HG02759 (cell line): ENCODE results near the gene PELI2.

ENCODE experiments used
- ATAC-seq: cut with Tn5 transposase; IDR thresholded peaks from one replicate; pipeline ENCODE4 v1.9.1; 2021; ENCODE audit warnings: mild to moderate bottlenecking, moderate library complexity; ENCODE audit not compliant: unreplicated experiment

PELI2 gene

DNA sequence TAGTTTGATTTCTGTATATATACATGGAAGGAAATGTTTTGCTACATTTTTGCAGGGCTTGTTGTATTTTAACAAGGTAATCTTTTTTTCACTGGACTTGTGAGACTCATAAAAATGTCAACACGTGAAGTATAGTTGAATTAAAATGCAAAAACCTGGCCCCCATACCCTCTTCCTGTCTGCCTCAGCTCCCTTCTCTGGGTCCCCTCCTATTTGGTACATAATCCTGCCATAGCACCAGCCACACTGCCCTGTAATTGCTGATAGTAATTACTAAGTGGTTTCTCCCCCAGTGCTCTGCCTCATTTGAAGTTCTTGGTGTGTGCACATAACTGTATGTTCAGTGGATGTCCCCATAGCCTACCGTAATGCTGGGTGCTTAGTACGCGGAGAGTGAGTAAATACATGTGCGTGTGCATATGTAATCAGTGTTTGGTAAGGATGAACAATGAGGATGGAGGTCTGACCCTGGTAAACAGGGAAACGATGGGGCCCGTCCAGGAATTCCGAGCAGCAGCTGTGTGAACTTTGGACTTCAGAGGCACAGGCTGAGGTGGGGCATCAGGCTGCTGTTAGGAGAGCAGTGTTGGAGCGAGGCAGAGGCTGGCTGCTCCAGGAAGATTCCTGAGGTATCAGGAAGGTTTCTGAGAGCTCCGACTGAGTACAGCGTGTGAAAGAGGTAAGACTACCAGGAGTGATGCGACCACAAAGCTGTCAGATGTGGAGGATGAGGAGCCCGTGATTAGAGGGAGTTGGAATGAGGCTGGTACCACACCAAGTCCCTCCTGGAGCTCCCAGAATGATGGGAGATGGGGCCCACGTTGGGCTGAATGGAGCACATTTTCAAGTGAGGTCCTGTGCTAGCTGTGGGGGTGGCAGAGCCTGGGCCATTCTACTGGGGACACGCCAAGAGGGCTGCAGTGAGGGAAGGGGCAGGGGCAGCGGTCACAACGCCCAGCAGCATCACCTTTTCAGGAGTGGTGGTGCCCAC is 106.8 kb downstream of the PELI2 start:
- ATAC-seq: no peak

DNA sequence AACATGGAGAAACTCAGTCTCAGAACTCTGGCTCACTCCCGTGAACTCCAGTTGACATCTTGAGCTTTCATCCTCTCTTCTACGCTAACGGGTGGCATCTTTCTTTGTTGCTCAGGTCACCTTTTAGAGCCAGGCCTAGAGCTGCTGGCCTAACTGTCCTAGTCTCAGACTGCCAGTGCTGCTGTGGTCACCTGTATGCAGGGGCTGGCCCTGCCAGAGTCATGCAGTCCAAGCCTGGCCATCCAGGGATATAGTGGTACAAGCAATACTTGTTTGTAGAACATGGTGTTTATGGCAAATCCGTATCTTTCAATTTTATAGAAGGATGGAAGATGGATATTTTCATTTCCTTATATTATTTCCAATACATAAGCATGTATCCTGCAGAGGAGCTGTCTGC is 117.2 kb downstream of the PELI2 start:
- ATAC-seq: no peak

DNA sequence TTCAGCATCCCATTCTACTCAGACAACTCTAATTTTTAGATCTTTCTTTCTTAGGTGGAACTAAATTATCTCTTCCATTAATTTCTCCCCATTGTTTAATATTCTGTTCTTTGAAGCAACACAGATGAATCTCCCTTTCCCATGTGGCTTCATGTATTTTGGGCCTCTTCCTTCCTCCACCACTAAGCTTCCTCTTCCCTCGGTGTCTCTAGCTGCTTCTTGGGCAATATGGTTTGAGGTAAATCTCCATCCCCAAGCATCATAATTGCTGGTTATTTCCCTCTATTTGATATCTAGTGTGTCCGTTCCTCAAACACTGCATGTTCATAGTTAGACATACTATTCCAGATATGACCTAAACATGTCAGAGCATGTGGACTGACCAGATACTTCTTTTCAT is 119.2 kb downstream of the PELI2 start:
- no peak for ATAC-seq

DNA sequence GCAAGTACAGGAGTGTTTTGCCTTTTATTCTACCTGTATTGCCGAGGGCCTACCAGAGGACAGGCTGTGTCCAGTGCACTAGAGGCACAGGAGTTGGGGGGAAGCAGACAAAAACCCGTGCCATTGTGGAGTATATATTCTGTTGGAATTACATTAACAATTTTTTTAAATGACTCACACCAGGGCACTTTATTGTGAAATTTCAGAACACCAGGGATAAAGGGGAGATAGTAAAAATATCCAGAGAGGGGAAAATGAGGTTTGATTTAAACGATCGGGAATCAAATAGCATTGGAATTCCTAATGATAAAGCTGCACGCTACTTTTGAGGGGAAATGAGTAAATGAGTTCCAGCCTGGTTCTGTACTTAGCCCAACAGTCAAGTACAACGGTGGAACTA is 123.2 kb downstream of the PELI2 start:
- ATAC-seq: no peak

DNA sequence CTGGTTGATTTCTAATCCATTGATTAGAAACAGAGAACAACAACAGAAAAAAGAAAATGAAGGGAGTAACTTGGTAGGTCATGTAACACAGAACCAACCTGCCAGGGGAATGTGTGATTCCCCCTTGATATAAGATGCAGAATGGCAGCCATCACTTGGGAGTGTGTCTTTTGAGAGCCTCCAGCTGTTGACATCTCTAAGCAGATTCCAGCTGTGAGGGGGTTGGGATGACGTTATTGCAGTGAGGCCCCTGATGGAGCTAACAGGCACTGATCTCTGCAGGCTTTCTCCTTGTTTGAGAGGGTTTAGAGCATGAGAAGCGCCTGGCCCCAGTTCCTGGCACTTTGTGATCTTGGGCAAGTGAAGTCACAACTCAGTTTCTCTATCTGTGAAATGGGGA is 124.9 kb downstream of the PELI2 start:
- no peak for ATAC-seq

DNA sequence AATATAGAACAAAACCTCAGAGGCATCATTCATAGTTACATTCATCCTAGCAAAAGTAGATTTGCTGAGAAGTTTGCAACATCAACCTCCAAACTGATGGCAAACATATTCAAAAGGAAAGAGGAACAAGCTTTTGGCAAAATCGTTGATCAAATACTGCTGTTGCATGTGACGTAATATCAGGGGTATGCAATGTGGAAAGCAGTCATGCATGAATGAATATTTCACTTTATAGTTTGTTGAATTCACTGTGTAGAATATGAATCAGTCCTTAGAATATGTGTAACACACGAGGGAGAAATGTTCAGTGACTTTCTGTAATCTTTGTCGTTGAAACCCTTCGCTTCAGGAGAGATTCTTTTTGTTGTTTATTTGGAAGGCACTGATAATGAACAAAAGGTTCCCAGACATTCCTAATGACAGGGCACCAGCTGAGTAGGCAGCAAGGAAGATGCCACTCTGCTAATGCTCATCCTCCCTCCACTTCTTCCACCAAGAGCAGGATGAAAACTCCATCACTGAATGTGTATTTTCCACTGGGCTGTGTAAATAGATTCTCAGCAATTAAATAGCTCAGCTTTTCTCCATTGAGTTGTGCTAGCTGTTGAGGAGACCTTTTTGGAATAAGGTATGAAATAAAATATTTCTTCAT is 126.1 kb downstream of the PELI2 start:
- no peak for ATAC-seq

DNA sequence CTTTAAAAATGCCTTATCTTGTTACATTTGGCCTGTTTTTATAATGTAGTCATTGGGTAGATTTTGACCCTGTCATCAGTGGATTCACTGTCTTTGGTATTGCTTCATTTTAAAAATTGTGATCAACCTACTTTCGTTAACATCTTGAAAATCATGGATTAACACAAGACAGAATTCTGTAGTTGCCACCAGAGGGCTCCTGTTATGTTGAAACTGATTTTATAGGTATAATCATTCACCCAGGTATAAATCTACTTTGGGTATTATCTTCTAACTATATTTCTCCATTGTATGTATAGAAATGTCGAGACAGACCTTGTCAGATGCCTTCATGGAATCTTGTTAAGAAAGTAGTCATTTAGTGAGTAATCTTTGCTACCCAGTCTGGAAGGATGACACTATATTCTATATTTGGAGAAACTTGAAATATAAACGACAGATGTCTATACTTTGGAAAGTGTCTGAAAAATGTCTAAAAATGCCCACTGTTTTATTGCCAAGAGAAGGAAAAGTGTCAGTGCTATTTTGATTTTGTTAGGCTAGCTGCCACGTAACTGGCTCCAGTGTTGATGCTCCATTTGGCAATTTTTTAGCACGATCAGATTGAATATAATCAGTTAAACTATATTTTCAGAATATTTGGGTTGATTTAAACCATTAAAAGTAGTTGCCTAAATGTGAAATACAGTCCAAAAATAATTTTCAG is 129.4 kb downstream of the PELI2 start:
- no peak for ATAC-seq

DNA sequence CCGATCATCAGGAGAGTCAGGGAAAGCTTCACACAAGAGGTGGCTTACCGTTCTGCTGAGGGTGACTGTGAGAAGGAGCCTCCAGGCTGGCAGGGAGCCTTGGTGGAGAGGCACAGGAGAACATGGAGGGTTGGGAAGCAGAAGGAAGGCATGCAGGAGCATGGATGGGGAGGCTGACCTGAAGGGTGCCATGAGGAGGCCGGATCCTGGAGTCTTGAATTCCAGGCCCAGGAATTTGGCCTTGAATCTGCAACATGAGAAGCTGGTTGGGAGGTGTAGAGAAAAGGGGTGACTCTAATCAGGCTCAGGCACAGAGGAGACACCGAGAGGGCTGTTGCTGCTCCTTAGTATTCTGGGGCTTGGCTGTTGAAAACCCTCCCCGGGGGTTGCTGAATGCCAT is 130.2 kb downstream of the PELI2 start:
- ATAC-seq: no peak

DNA sequence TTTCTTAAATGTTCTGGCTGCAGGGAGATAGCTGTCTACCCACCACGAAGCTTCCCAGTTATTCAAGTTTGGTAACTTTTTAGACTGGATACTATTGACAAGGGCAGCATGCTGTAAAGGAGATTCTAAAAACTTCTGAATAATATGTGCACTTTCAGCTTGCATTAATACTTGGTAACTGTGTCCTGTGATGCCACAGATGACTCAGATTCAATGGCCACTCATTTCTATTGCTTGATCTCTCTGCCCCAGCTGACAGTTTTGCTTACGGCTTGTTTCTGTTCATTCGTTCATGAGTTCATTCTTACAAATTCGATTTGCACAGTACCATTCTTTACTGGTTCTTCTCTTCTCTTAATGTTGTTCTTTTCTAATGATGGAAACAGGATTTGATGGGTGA is 142.8 kb downstream of the PELI2 start:
- ATAC-seq: no peak

DNA sequence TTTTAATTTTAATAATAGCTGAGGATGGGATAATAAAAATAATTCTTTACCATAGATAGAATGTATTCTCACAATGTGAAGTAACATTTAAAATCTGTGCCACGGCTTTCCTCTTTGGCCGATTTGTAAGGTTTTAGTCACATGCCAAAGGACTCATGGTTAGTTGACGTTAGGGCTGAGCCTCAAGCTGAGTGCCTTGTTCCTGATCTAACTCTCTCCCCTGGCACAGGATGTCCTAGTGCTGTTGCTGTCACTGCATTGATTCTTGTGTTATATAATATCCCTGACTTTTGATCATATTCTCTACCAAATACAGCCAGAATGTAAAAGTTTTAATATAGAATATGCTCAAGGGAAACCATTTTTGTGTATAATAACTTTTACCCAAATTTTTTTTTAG is 144.3 kb downstream of the PELI2 start:
- ATAC-seq: no peak

DNA sequence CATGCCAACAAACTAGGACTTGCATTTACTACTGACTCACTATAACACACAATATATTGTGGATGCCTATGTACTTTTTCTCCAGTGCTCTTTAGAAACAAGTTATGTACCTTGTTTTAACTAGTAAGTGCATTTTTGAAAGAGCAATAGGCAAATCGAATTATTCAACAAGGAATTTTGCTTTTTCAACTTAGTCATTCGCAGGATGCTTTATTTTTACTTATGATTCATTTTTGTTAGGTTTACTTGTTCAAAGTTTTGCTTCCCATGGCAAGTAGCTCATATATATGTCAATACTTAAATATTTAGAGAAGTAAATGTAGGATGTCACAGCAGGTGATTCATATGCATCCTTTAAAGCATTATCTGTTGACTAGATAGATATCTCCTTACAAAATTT is 149.8 kb downstream of the PELI2 start:
- no peak for ATAC-seq

DNA sequence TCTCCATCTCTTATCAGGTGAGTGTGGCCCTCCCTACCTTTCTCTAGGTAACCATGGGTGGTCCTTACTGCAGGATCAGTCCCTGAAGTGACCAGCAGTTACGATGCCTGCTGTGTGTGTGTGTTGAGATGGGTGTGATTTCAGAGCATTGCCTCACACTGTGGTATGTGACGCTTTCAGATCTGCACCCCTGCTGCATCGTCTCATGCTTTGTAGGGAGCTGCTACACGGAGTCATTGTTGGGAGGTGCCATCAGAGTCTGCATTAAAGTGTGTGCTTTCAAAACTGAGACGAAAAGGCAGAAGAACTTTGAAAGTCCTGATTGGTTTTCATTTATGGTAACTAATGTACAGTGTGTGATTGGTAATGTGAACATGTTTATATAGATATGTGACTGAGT is 150.5 kb downstream of the PELI2 start:
- ATAC-seq: no peak

DNA sequence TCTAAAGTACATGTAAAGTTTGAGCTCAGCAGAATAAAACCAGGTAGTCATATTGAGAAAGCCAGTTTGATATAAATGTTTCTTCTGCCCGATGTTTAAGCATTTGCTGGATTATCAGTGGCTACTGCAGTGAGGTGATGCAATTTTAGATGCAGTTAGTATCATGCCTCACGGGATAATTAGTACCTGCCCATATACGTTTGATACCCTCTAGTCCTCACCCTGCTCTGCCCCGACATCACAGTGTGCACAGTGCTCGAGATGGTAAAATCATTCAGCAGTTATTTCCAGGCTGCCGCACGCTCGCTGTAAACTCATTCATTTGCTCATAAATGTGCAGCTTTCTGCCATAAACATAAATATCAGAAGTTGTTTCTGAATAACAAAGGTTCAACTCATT is 152.7 kb downstream of the PELI2 start:
- no peak for ATAC-seq

DNA sequence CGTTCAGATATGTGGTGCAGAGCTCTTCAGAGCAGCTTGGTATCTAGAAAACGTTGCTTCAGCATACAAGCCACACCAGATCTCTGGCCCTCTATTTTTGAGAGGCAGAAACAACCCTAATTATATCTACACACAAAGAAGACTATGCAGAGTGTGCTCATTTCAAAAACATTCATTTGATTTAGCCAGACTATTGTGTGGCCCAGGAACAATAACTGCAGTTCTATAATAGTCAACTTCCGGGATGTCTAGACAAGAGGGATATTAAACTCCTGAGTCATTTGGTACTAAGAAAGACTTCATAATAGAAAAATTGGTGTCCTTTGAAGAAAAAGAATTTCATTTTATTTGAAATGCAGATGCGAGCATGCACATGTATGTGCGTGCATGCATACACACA is 153.8 kb downstream of the PELI2 start:
- ATAC-seq: no peak

DNA sequence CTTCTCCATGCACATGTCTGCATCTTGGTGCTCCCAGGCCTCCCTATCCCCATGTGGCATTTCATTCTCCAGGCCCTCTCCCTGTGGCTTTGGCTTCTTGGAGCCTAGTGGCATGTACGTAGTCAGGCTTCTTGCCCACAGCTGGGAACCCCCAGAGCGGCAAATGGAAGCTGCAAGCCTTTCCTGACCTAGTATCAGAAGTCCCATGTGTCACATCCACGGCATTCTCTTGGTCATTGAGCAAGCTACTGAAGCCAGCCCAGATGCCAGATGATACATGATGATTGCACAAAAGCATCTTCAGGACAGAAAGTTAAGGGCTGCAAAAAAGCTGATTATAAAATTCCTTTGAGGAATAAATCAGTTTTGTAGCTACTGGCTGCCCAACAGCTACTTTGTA is 154.9 kb downstream of the PELI2 start:
- no peak for ATAC-seq

DNA sequence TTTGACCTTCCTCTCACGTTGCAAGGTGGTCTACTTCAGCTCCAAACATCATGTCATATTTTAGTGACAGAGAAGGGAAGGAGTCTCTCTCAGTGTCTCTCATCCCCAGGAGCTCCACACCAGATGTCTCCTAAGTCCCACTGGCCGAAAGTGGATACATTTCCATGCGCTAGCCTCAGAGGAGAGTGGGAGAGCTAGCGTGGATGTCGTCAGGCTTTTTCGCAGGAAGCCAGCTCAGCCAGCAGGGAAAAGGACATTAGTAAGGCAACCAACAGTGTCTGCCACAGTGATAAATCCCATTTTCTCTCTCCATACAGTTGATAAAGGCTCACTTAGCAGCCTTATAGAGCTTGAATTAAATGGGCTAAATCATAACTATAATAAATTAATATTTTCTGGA is 155.7 kb downstream of the PELI2 start:
- no peak for ATAC-seq

DNA sequence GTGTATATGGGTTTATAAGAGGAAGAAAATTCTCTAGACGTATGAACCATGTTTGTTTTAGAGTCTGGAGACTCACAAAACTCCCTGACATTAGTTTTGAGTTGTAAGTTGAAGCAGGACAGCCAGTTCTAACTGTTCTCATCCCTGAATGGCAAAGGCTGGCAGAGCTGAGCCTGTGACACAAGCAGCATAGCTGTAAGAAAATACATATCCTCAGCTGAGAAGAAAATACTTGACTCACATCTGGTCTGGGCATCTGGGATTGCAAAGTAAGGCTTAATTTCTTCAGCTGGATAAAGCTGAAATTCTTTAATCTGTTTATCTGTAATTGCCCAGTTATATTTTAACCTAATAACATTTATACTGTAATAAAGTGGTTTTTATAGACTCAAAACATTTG is 156.3 kb downstream of the PELI2 start:
- no peak for ATAC-seq

DNA sequence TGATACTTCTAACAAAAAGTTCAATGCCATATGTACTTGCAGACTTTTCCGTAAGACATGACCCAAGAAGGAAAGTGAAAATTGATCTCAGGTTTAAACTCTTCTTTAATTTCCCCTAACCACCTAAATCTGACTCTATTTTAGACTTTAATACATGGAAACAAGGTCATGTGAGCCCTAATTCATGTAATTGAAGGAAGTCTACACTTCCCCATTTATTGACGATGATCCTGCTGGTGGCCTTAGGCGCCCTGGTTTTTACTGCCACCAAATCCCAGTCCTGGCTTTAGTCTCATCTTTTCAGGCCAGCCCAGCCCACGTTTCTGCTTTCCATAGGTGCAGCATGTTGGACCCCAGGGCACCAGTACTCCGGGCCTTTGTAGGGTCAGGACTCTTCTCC is 157.9 kb downstream of the PELI2 start:
- ATAC-seq: no peak

DNA sequence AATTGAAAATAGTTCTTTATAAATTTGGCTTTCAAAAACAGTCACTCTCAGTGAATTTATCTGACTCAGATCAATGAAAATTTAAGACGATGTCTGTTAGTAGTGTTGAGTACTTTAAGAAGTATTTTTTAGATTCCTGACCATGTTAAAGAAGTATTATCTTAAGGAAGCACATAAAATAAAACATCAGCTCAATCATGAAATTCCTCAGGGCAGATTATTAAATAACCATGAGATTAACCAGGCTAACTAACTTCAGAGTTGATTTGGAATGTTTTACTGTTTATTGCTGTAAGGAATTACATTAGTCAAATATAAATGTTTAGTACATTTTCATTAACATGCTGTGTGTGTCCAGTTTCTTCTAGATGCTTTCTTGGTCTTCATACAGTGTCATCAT is 160.2 kb downstream of the PELI2 start:
- no peak for ATAC-seq

DNA sequence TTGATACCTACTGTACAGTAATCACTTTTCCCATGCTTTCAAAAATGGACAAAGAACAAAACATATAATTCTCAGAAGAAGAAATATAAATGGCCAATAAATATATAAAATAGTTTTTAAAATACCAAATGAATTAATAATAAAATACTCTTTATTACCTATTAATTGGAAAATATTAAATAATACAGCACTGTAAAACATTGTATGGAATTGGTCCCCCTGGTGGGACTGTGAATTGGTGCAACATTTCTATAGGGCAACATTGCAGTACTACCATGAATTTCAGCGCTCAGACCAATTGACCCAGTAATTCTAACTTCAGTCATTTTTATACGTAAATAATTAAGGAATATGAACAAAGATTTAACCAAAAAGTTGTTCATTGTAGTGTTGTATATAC is 162.6 kb downstream of the PELI2 start:
- no peak for ATAC-seq

DNA sequence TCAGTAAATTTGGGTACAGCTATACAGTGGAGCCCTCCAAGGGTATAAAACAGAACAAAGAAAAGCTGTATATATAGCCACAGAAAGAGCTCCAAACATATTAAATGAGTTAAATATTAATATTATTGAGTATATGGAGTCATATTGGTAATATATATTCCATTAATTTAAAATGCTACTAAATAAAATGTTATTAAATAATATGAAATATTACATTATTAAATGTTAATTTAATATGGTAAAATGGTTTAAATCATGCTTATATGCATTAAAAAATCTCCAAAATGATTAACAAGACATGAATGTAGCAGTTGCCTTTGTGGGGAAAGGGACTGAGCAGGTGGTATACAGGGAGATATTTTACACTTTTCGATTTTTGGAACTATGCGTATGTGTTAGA is 164.0 kb downstream of the PELI2 start:
- ATAC-seq: no peak

DNA sequence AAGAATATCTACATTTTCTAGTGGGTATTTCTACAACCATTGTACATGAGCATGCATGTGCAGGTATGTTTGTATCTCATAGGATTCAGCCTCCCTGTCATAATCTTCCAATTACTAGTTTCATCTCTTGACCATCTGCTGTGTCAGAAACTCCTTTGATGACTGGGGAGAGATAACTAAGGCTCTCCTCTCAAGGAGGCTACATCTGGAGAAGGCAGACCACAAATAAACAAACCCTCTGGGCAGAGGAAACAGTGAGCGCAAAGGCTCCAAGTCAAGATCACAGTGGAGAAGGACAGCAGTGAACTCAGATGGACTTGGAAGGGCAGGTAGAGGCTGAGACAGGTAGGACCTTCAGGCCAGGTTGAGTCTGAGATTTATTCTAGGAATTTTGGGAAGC is 166.4 kb downstream of the PELI2 start:
- ATAC-seq: no peak
